Neural cell (in vitro differentiated cells): ENCODE results near the gene LENG9.

Experiments used
- EZH2 ChIP-seq: fragments of 200-600, 300-800 bp; shearing (Covaris generic), sonication (generic); IDR thresholded peaks from 2 replicates; pipeline ENCODE4 v1.6.1; 2014; ENCODE audit warnings: antibody characterized with exemption, low read length, borderline replicate concordance, mild to moderate bottlenecking; ENCODE audit not compliant: insufficient read depth, poor library complexity, severe bottlenecking
- MXI1 ChIP-seq: fragments of 450-650 bp; conservative IDR thresholded peaks from 2 replicates; pipeline ENCODE4 v1.6.1; 2014; ENCODE audit warnings: antibody characterized with exemption, mild to moderate bottlenecking; ENCODE audit not compliant: poor library complexity, severe bottlenecking
- TF ChIP-seq, protein P1 (sequence below): fragments of 450-650 bp; IDR thresholded peaks from 2 replicates; pipeline ENCODE4 v1.5.1; 2014; ENCODE audit warnings: antibody characterized with exemption, mild to moderate bottlenecking, moderate library complexity; ENCODE audit not compliant: poor library complexity, severe bottlenecking

DNA sequence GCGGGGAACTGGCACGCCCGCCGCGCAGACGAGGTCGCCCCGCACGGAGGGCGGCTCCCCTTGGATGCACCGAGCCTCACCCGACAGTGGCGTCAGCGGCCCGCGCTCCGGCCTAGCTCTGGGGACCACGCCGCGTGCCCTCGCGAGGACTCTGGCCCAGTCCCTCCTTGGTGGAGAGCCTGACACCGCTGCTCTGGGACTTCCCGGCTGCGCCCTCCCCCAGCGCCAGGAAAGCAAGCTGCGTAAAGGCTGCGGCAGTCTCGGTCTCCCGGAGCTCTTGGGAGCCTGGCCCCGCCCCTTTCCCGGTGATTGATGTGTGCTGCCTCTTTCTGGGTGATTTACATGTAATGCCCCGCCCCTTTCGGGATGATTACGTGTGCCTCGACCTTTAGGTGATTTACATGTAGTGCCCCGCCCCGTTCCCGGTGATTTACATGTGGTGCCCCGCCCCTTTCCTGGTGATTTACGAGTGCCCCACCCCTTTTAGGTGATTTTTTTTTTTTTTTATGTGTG, at the start of gene LENG9:
- TF ChIP-seq EZH2: no peak
- TF ChIP-seq, protein P1, sequence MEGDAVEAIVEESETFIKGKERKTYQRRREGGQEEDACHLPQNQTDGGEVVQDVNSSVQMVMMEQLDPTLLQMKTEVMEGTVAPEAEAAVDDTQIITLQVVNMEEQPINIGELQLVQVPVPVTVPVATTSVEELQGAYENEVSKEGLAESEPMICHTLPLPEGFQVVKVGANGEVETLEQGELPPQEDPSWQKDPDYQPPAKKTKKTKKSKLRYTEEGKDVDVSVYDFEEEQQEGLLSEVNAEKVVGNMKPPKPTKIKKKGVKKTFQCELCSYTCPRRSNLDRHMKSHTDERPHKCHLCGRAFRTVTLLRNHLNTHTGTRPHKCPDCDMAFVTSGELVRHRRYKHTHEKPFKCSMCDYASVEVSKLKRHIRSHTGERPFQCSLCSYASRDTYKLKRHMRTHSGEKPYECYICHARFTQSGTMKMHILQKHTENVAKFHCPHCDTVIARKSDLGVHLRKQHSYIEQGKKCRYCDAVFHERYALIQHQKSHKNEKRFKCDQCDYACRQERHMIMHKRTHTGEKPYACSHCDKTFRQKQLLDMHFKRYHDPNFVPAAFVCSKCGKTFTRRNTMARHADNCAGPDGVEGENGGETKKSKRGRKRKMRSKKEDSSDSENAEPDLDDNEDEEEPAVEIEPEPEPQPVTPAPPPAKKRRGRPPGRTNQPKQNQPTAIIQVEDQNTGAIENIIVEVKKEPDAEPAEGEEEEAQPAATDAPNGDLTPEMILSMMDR: no peak
- TF ChIP-seq MXI1: no peak
